NCI-H1105 treated with DMSO at 0.1 percent for 48 hours (cell line): ENCODE measurements around the gene PCF11.
"Not testable (repeated sequence)": the region's sequence is repeated elsewhere in the genome, so short reads cannot be mapped to it uniquely, and the experiment has no call there.

ENCODE experiments used
- DNase-seq: peaks from one replicate; lab custom pipeline; 2025; lab: John Stamatoyannopoulos, UW

The PCF11 gene

GRCh38 chr11:83156996-83157593, at the start of gene PCF11:
Gene PCF11, plus strand, starts transcription at chr11:83157131. Its CDS starts 309 bp downstream, at chr11:83157440.
- DNase-seq: no peak

GRCh38 chr11:83112886-83113285, 44.0 kb upstream of the PCF11 start:
- no peak for DNase-seq

- DNase-seq: no peak
Observed at GRCh38 chr11:83115026-83115425, 41.9 kb upstream of the PCF11 start.

- DNase-seq: no peak
Observed at GRCh38 chr11:83115551-83115950, 41.4 kb upstream of the PCF11 start.

- DNase-seq: no peak
Observed at GRCh38 chr11:83116015-83116641, 40.8 kb upstream of the PCF11 start.

GRCh38 chr11:83118814-83119213, 38.1 kb upstream of the PCF11 start:
- no peak for DNase-seq

GRCh38 chr11:83119216-83119615, 37.7 kb upstream of the PCF11 start:
- DNase-seq: no peak

- DNase-seq: no peak
Observed at GRCh38 chr11:83120327-83120726, 36.6 kb upstream of the PCF11 start.

- no peak for DNase-seq
Observed at GRCh38 chr11:83122050-83122449, 34.9 kb upstream of the PCF11 start.

GRCh38 chr11:83122766-83123165, 34.2 kb upstream of the PCF11 start:
- DNase-seq: no peak

- no peak for DNase-seq
Observed at GRCh38 chr11:83124636-83125424, 32.1 kb upstream of the PCF11 start.

GRCh38 chr11:83125577-83125976, 31.4 kb upstream of the PCF11 start:
- no peak for DNase-seq

GRCh38 chr11:83127310-83127637, 29.7 kb upstream of the PCF11 start:
- DNase-seq: no peak

- DNase-seq: no peak
Observed at GRCh38 chr11:83132191-83132590, 24.7 kb upstream of the PCF11 start.

GRCh38 chr11:83133266-83133665, 23.7 kb upstream of the PCF11 start:
- DNase-seq: not testable (repeated sequence)

GRCh38 chr11:83139310-83139709, 17.6 kb upstream of the PCF11 start:
- DNase-seq: no peak

- DNase-seq: no peak
Observed at GRCh38 chr11:83140691-83141455, 16.1 kb upstream of the PCF11 start.

- DNase-seq: no peak
Observed at GRCh38 chr11:83147895-83148294, 9.0 kb upstream of the PCF11 start.

GRCh38 chr11:83150450-83150849, 6.5 kb upstream of the PCF11 start:
- no peak for DNase-seq

- DNase-seq: no peak
Observed at GRCh38 chr11:83151274-83151977, 5.5 kb upstream of the PCF11 start.

- DNase-seq: no peak
Observed at GRCh38 chr11:83152264-83152663, 4.7 kb upstream of the PCF11 start.

GRCh38 chr11:83153764-83154163, 3.2 kb upstream of the PCF11 start:
- DNase-seq: no peak
